Stimulated activated CD4-positive, alpha-beta T cell treated with anti-CD3 and anti-CD28 coated beads, Interleukin-12 subunit alpha, Interleukin-12 subunit beta, amount 100 ng/mL, for 48 hours (primary cell): ENCODE data around the gene GNAQ.

Experiments used
- DNase-seq, 3 donors: peaks; one replicate each; pipeline ENCODE4 v3.0.0-alpha.2; 2020; ENCODE audit warnings: low read depth in 2 of 3, low spot score in 1 of 3

The GNAQ gene

DNA sequence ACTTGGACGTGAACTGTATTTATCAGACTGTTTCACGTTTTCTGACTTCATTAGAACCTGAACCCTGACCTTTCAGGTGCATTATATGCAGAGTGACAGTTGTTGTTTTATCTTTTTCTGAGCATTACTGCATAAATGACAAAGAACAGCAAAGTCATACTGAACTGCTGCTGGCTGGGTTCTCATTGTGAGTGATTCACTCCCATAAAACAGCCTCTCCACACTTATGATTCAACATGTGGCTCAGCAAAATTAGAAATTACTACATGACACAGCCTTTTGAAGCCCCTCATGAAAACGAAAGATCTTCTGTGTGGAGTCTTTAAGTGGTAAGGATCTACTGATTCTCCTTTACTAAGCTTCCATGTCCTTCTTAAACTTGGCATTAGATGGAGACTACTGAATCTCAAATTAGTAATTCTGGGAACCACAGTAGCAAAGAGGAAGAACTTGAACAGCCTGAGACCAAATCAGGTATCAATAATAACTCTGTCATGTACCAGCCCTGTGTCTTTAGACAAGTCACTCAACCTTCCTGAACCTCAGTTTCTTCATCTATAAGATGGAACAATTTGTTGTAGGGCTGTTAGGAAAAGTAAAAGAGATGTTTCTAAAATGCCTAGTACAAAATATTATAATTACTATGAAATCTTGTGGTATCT lies 211.2 kb downstream of the GNAQ start:
- no peak for DNase-seq

DNA sequence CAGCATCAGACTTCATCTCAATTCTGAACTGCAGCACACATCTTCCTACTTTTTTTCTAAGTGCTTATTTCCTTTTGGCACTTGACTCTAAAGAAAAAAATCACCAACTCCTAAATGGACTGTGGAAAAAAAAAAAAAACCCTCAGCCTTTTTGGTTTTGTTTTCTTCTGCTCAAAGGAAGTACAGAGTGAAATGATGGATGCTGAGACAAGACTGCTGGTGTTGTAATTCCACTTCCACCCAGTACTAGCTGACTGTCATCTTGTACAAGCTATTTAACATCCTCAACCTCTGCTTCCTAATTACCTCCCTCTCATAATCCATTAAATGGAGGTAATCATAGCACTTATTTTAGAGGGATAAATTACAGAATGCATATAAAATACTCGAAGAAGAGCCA lies 212.0 kb downstream of the GNAQ start:
- no peak for DNase-seq

GRCh38 chr9:77817590-77818311 lies 213.9 kb downstream of the GNAQ start:
- no peak for DNase-seq

DNA sequence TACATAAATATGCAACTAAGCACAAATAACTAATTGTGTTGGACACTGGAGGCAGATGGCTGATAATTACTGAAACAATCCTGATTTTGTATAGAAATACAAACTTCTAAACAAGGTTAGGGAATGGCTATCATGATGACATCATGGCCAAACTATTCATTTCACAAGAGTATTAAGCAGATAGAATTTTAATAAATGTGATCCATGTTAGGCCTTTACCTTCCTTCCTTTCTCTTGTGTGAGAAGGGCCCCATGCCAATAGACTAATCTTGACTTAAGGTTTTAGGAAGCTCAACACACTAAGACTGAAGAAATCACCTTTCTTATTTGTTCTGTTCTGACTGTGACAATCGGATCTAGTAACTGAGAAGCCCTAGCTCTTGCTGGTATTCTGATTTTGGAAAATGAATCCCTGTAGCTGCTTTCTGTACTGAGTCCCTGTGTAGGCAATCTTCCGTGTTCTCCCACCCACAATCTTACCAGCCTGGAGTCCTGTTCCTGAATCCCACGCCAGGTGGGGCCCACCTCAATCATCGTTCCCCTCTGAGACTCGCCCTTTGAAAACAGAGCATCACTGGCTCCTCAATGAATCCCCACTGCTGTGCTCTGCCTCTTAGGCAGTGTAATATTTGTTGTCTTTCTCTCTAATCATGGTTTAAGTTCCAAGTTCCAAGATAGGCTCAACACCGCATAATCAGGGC lies 214.8 kb downstream of the GNAQ start:
- DNase-seq = no peak

GRCh38 chr9:77815260-77815659 lies 216.4 kb downstream of the GNAQ start:
- DNase-seq = no peak

DNA sequence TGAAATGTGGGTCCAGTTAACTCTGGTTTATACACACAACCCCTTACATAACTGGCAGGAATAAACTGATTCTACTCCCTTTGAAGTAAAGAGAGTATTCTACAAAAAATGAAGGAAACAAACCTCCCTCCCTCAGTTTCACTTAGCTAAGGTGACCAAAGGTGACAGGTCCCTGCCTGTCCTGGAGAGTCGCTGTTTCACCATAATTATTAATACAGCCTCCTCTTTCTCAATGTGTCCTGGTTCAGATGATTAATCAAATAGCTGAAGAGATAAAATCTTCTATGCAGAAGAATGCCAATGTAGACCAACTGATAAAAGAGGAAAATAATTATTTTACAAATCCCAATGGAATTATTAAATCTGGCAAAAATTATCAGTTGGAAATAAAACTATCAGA lies 219.8 kb downstream of the GNAQ start:
- no peak for DNase-seq

GRCh38 chr9:77810637-77811119 lies 220.9 kb downstream of the GNAQ start:
- DNase-seq = no peak

- DNase-seq = no peak
Measured at GRCh38 chr9:77810047-77810446, 221.6 kb downstream of the GNAQ start.

DNA sequence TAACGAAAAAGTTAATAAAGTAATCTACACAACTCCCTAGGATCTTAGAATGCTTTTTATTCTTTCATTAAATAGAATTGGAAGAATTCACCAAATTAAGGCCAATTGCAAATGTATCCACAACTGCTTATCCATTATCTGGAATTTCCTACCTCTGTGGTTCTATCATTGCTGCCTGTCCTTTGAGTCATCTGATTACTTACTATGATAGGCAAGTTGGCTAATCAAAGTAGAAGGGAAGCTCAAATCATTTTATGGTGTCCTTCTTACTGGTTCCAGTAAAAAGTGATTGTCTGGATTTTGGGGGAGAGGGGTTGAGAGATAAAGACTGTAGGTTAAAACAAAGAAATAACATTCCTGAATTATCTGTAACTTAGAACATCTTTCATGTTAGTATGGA lies 222.1 kb downstream of the GNAQ start:
- DNase-seq = no peak

GRCh38 chr9:77808751-77809081 lies 222.9 kb downstream of the GNAQ start:
- no peak for DNase-seq

GRCh38 chr9:77807846-77808750 lies 223.5 kb downstream of the GNAQ start:
- DNase-seq = no peak

- no peak for DNase-seq
Measured at GRCh38 chr9:77807281-77807683, 224.3 kb downstream of the GNAQ start.

- DNase-seq = no peak
Measured at GRCh38 chr9:77806741-77807140, 224.9 kb downstream of the GNAQ start.

DNA sequence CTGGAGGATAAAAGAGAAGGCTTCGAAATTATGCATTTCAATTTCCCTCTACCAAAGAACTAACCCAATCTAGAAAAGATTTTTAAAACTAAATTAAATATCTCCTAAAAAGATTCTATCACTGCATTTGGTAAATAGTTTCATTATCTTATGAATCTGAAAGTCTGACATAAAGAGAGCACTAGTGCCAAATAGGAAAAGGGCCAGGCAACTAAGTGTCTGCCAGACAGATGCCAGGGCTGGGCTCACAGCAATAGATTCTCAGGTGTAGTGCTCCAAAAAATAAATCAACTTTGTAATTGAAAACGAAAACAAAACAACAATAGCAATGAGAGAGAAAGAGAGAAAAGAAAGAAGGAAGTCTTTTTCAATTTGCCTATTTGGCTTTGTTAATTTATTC lies 225.8 kb downstream of the GNAQ start:
- DNase-seq = no peak

DNA sequence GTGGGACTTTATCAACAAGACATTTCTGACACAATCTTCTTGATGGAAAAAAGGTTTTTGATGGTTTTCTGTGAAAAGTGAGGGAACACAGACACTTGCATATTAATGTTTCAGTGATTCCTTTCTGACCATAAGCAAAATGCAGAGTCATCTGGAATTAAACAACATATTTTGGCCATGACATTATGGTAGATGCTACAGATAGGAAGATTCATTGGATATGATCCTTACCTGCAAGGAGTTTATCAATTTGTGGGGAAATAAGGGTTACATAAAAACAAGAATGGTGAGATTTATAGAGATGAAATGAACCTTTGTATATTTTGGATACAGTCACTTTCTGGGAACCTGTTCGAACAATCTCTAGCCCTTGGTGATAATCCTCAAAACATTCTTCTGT lies 228.2 kb downstream of the GNAQ start:
- DNase-seq = no peak

DNA sequence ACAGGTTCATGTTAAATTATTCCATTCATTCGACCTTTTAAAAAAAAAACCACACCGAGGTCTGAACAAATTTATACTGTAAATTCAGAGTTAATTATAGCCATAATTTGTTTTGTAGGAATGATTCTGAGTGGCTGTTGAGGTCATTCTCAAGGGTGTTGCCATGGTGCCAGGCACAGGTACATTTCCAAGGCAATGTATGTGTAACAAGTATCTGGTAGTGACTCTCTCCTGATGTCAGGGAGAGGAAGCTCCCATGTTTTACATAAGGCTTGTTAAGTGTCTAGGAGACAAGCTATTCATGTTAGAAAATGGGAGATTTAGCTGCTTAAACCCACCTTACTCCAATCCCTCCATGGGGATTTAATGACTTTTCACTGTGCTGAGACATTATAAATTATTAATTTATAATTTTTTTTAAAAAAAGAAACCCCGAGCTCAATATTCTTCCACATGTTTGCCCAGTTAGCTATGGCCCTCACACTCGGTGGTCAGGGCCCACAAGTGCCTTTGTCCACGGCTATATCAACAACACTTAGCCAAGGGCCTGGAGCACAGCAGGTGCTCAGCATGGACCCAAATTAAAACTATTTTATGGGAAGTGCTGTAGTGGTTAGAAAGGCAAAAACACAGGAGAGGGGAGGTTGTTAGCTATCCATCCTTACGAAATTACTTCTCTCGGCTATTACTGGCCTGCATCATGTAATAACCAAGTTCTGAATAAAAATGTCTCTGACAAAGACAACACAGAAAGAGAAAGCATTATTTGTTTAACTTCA lies 228.9 kb downstream of the GNAQ start:
- no peak for DNase-seq

- no peak for DNase-seq
Measured at GRCh38 chr9:77802064-77802463, 229.5 kb downstream of the GNAQ start.

DNA sequence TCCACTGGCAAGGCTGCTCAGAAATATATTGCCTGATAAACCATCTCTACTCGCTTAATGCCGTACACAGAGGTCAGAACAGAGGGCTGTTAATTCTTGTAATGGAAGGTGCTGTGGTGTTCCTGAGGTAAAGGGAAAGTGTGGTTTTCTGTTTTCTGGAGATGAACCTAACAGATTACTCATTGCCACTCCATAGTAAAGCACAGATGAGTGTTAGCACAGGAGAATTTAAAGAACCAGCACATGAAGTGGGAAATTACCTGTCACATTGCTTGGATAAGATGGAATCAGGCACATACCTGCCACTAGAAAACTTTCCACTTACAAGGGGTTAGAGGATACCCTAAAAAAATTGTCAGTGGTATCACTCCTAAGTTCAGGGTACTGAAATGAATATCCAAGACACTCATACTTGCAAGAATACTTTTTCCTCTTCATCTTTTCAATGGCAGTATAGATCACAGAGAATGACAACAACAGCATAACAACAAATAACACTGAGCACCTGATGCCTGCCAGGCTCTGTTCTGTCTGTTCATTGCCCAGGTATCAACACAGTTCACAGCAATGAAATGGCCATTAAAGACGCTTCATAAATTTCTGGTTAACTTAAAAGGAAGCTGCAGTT lies 230.6 kb downstream of the GNAQ start:
- DNase-seq = no peak

- DNase-seq = no peak
Measured at GRCh38 chr9:77798140-77798539, 233.5 kb downstream of the GNAQ start.

DNA sequence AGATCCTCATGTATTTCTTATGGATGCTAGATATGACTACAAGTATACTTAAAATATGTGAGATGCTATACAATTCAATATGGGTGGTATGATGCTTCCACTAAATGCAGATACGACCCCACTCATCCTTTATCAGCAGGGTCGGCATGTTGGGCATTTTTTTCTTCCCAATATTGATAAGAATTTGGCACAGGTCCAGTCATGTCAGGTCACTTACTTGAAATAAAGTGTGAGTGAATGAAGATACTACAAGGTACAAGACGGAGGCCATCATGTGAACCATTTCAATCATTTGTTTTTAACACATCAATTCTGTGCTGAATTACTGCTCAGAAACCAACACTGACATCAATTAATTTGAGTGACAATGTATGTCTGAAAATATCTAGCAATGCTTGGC lies 236.6 kb downstream of the GNAQ start:
- no peak for DNase-seq
